Right ventricle myocardium inferior (tissue), 1 donor: ENCODE data around the gene AKT1S1. TPM values are rescaled to one million over a fixed set of nuclear protein-coding genes. Genes with fewer than 3 reads are reported as not detected.

Experiments
- ATAC-seq: fragments of 200-7000 bp; cut with Tn5 transposase; one replicate; pipeline ENCODE4 v1.9.1; 2020; ENCODE audit warnings: mild to moderate bottlenecking, moderate library complexity
- DNase-seq: peaks from one replicate; pipeline ENCODE4 v3.0.0; 2021; ENCODE audit errors: missing footprints
- intact Hi-C: fragments of 100-400 bp; cut with DNase I; formaldehyde crosslinking; loops from one replicate; pipeline ENCODE4 v1.11.0; 2022
- total RNA-seq: library from RNA; stranded (reverse); fragmentation: NEBNext Ultra II Directional; extraction: Animal tissue kit (Norgen Biotek cat#: 25700); gene quantifications from one replicate; pipeline ENCODE4 v1.2.1, GENCODE V29; 2021
- donor health status: DM: no; HTN: yes; CAD: no; lungs with severe emphysema.

The AKT1S1 gene
- total RNA-seq, 1 donor from 2014 or later, result 37.2 TPM

DNA sequence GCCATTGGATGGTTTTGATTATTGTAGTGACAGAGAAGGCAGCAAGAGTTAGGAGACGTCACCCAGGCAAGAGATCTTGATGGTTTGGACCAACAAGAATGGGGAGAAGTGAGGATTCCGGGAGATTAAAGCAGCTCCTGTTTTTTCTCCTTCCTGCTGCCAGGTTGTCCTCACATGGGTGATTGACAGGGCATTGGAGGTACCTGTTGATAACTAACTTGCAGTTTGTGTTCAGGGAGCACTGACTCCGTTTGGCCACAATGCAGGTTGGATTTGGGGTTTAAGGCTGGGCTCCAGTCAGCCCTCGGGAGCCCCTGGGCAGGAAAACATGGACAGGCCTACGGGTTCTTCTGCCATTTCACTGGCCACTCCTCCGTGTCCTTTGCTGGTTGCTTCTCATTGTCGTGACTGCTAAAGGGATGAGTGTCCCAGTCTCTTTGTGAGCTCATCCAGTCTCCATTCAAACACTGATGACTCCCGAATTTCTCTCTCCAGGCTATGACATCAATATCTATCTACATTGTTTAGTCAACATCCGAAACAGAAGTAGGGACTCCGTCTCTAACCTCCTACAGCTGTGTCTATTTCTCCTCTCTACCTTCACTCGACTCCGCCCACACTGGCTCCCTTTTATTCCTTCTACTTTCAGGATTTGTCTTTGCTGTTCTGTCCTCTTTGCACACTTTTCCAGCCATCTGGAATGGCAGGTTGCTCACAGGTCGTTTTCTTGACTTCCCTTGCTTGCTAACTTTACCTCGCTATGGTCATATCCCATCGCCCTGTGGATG lies 27.5 kb downstream of the AKT1S1 start:
- intact Hi-C loops, result loop anchor here (2.0 kb wide), 3 partner anchors 17 to 83 kb away; partner anchors contain the start of genes AP2A1, FUZ and PNKP

DNA sequence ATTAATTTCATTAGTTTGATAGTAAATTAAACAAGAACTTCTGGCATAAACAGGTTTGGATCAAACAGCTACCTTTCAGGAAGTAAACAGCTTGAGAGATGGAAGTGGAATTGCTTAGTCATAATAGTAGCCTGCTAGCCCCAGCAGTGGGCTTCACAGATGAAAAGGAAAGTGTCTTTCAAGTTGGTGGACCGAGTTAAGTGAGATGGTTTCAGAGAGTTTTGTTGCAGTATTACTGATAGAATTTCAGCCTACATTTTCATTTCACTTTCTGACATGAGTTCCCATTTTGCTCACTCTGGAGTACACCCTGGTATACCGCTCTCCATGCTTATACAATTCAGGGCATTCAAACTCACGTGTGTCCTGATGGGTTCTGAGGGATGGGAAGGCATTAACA lies 28.2 kb downstream of the AKT1S1 start:
- intact Hi-C loops, result no loop called here
- ATAC-seq (no peak), DNase-seq (no peak)

More for the DNA sequence above, 27.5 kb downstream of the AKT1S1 start:
- no peak for DNase-seq
- no peak for ATAC-seq

DNA sequence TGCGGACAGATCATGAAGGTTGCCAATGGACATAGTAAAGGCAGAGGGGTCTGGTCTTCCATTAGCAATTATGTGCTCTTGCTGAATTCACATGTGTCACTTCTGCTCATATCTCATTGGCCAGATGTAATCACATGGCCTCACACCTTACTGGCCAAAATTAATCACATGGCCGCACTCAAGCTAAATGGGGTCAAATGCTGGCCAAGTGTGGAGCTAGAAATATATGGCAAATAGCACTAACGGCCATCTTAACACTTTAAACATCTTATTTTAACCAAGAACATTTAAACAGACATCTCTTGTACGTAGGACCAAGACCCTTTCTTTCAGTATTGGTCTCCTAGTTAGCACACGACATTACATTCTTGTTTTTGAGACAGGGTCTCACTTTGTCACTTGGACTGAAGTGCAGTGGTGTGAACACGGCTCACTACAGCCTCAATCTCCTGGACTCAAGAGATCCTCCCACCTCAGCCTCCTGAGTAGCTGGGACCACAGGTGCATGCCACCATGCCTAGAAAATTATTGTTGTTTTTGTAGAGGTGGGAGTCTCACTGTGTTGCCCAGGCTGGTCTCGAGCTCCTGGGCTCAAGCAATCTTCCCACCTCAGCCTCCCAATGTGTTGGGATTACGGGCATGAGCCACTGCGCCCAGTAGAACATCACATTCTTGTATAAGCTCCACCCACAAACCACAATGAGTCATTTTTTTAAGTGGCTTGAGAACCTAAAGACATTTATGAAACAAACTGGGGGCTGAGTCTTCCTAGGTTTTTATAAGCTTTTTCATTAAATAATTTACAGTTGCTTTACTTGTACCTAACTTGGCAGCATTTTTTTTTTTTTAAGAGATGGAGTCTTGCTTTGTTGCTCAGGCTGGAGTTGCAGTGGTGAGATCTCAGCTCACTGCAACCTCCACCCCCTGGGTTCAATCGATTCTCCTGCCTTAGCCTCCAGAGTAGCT lies 29.1 kb downstream of the AKT1S1 start:
- no peak for DNase-seq
- ATAC-seq, result no peak
- intact Hi-C loops, result no loop called here

DNA sequence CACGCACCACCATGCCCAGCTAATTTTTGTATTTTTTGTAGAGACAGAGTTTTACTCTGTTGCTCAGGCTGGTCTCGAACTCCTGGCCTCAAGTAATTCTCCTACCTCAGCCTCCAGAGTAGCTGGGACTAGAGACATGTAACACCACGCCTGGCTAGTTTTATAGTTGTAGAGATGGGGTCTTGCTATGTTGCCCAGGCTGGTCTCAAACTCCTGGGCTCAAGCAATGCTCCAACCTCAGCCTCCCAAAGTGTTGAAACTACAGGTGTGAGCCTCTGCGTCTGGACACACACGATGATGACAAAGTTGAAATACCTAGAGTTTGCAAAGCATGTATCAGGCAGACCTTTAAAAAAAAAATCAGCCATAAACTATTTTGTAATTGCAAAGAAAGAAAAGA lies 30.7 kb downstream of the AKT1S1 start:
- ATAC-seq, result no peak
- intact Hi-C loops, result no loop called here
- DNase-seq, result no peak

DNA sequence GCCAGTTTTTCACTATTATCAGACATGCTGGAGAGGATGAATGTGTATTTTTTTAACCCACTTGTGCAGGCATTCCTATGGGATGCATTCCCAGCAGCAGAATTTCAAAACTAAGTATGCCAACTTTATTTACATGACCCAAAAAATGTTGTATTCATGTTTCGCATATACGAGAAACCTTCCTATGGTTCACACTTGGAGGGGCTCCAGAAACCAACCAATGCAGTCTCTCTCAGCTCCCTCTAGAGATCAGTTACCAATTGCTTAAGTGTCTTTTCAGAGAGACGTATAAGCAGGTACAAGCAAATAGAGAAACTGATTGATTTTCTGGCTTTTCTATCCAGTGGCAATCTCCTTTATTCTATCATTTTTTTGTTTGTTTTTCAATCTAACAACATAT lies 31.7 kb downstream of the AKT1S1 start:
- intact Hi-C loops, result no loop called here
- DNase-seq, result no peak
- no peak for ATAC-seq

DNA sequence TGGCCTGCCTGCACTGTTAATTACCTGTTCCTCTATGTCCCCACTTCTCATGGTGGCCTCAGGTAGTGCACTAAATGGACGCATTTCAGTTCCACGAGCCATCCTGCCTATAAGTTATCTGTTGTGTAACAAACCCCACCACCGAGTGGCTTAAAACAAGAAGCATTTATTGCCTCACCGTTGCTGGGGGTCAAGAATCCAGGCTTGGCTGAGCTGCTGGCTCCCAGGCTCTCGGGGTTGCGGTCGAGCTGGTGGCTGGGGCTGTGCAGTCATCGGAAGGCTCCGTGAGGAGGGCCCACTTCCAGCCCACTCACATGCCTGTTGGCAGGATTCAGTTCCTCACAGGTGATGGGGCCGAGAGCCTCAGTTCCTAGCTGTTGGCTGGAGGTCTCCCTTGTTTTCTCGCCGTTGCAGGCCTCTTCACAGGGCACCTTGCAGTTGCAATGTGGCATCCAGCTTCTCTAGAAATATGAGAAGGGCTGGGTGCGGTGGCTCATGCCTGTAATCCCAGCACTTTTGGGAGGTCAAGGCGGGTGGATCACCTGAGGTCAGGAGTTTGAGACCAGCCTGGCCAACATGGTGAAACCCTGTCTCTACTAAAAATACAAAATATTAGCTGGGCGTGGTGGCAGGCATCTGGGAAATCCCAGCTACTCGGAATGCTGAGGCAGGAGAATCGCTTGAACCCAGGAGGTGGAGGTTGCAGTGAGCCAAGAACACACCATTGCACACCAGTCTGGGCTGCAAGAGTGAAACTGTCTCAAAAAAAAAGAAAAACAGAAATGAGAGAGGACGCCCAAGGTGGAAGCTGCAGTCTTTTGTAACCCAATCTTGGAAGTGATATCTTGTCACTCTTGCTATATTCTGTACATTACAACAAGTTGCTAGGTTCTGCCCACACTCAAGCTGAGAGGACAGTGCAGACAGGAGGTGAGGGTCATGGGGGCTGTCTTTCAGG lies 32.7 kb downstream of the AKT1S1 start:
- ATAC-seq, result no peak
- no peak for DNase-seq
- intact Hi-C loops, result no loop called here

DNA sequence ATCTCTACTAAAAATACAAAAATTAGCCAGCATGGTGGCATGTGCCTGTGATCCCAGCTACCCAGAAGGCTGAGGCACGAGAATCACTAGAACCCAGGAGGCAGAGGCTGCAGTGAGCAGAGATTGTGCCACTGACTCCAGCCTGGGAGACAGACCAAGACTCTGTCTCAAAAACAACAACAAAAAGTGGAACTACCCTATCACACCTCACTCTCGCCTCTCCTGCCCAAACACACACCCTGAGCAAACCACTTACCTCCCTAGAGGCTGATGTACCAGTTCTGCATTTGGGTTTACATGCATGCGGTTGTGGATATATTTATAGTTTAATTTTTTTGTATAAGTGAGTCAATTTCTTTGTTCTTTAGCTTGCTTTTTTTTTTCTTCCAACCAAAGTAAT lies 33.9 kb downstream of the AKT1S1 start:
- ATAC-seq (no peak), DNase-seq (no peak)
- intact Hi-C loops, result no loop called here

DNA sequence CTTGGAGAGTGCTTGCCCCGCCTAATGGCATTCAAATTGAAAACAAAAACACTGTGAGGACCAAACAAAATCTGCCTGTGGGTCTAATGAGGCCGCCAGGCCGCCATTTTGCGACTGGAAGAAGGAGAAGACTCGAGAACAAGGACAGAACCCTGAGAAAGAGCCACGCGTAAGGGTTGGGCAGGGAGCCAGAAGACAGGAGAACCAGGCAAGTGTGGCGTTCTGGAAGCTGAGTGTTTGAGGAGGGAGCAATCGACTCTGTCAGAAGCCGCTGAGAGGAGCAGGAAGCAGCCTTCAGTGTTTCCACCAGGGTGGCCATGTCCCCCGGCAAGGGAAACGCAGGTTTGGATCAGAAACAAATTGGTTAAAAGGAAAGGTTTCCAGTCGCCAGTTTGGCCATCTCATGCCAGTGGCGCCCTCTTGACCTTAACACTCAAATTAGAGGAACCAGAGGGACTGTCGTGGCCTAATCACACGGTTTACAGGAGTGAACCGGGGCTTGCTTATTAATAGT lies 36.4 kb downstream of the AKT1S1 start:
- DNase-seq (no peak), ATAC-seq (no peak)
- intact Hi-C loops, result no loop called here

DNA sequence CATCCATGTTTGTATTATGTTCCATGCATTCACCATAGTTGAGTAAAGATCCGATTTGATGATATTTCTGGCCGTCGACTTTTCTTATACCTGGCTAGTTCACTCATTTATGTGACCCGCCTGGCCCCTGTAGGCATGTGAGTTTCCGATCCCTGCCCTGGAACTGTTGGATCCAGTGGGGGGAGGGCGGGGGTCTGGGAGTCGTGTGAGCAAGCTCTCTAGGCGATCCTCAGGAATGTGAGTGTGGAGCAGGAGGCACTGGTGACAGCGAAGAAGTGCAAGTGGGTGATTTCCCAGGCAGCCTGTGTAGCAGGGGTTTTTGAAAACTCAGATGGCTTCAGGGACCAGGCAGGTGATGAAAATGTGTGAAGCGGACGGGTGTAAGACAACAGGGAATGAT lies 36.8 kb downstream of the AKT1S1 start:
- intact Hi-C loops, result no loop called here
- ATAC-seq (no peak), DNase-seq (no peak)

DNA sequence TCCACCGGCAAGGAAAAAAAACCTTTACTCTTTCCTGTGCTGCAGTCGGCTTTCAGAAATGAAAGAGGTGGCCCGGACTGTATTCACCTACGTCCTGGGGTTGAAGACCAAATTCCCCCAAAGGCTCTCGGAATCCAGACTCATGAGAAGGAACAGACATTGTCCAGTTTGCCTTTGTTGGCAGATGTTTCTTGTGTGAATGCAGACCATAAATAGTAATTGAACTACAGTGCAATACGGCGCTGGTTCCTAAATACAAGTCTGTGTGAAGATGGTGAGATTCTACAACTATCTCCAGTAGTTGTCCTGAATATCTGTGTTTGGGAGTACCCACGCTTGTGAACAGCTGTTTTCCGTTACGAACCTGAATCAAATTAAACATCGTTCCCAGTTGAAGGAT lies 37.4 kb downstream of the AKT1S1 start:
- ATAC-seq, result no peak
- intact Hi-C loops, result loop anchor here (2.0 kb wide), 1 partner anchor 15 kb away; no protein-coding TSS in a partner anchor

DNA sequence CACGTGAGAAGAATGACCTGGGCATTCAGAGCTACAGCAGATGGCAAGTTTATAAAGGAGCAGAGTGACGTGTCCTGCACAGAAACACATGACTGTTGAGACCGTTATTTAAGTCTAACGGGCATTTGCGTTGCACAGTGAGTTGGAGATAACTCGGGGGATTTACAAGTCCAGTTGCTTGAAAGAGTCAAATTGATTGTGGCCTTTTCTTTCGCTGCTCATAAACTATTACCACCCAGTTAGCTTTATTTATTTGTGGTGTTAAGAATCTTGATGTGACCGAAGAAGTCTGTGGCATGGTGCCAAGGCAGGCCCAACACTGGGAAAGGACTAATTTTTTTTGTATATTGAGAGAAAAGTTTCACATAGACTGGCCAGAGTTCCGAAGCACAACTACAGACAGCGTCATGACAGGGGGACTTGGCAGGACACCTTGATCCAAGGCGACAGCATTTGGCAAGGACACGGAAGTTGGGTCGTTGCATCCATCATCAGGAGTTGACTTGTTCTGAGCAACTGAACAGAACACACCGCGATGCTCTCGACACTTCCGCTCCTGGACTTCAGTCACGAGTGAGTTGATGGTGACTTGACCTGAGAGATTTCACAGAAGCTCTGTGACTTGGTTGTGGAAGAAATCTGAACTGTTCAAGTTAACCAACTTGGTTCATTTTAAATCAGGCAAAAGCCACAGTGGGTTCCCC lies 38.1 kb downstream of the AKT1S1 start:
- peak; percentile 55 for ATAC-seq

More for the DNA sequence above, 37.4 kb downstream of the AKT1S1 start:
- DNase-seq, result no peak

DNA sequence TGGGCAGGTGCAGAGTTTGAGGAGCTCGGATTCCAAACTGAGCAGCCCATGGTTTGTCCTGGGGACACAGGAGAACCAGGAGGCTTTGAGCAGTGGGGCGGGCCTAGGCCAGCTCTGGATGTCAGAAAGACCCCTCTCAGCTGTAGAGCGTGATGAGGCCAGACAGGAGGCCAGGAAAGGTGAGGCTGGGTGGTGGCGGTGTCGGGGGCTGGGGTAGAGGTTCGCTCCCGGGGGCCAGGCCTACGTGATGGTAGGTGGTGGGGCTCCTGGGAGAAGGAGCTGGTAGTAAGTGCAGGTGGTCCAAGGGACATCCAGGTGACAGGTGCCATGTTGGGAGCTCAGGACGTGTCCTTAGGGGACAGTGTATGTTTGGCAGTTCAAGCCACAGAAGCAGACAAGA lies 39.7 kb downstream of the AKT1S1 start:
- ATAC-seq, result no peak
- no peak for DNase-seq
- intact Hi-C loops, result no loop called here

More for the DNA sequence above, 38.1 kb downstream of the AKT1S1 start:
- no peak for DNase-seq
- intact Hi-C loops, result loop anchor here (2.0 kb wide), 1 partner anchor 14 kb away; no protein-coding TSS in a partner anchor

DNA sequence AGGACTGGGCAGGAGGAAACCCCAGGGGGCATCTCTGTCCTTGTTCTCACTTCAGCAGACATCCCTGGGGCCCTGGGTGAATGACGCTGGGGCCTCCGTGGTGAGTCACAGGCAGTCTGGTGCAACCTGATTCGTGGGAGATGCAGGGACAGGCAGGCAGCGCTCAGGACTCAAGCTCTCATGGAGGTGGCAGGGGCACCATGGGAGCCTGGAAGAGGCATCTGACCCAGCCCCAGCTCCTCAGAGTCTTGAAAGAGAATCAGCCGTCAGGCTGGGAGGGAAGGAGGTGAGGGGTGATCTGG lies 40.2 kb downstream of the AKT1S1 start:
- DNase-seq (no peak), ATAC-seq (no peak)
- intact Hi-C loops, result no loop called here

DNA sequence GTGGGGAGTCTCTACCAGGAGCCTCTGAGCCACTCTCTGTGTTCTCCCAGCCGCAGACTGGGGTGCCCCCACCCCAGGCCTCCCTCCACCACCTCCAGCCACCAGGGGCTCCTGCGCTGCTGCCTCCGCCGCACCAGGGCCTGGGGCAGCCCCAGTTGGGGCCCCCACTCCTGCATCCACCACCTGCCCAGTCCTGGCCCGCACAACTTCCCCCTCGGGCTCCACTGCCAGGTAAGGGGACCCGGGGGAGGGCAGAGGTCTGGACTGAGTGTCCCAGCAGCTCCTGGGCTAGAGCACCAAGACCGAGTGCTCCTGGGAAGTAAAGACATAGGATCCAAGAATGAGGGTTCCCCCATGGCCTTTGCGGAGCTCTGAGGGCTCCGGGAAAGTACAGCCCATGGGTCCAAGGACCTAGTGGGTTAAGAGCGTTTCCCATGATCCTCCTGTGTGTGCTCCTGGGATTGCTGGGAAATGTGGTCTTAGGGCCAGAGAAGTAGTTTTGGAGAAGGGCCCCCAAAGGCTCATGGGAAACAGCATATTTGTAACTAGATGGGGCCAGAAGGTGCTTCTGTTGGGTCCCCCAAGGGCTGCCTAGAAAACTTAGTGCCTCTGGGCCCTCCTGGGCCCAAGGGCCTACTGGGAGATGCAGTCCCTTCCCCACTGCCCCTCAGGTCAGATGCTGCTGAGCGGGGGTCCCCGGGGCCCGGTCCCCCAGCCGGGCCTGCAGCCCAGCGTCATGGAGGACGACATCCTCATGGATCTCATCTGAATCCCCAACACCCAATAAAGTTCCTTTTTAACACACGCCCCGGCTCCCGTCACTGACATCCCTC lies 40.8 kb downstream of the AKT1S1 start:
- intact Hi-C loops, result no loop called here
- no peak for ATAC-seq
- no peak for DNase-seq

DNA sequence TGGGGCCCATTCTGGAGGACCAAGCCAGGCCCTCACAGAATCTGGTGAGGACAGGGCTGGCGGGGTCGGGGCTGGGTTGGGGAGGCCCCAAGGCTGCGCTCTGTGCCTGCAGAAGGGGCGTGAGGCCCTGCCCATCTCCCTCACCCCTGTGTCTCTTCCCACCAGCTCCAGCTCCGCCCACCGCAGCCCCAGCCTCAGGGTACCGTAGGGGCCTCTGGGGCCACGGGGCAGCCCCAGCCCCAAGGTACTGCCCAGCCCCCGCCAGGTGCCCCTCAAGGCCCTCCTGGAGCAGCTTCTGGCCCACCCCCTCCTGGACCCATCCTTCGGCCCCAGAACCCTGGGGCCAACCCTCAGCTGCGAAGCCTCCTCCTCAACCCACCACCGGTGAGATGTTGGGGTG lies 41.6 kb downstream of the AKT1S1 start:
- DNase-seq, result no peak
- ATAC-seq, result no peak
- intact Hi-C loops, result no loop called here

DNA sequence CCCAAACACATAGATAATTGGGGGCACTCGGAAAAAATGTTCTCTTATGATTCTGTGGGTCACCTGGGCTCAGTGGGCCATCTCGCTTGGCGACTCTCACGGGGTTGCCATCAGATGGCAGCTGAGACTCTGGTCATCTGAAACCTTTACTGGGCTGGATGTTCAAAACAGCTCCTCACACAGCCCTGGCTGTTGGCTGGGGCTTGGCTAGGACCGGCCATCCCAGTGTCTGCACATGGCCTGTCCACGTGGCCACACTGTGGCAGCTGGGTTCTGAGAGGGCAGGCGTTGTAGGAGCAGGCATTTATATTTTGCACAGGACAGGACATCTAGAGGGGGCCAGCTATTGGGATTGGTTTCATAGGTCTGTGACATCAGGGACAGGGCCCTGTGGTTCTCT lies 43.6 kb downstream of the AKT1S1 start:
- intact Hi-C loops, result no loop called here
- ATAC-seq (no peak), DNase-seq (no peak)

DNA sequence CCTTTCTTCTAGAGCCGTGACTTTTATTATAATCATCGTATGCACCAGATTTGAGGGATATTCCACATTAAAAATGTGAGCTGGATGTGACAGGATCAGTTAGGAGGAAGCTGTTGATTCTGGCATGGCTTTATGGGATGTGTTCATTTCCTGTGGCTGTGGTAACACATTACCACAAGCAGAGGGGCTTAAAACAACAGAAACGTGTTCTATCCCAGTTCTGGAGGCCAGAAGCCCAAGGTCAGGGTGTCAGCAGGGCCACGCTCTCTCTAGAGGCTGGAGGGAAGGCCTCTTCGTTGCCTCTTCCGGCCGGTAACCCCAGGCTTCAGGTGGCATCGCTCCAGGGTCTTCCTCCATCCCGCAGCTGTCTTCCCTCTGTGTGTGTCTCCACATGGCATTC lies 44.6 kb downstream of the AKT1S1 start:
- DNase-seq (no peak), ATAC-seq (no peak)
- intact Hi-C loops, result no loop called here
